PC-9 (cell line): ENCODE results near the gene ALK.

Experiments
- EZH2 ChIP-seq: fragments of 200-600 bp; sonication (generic); IDR thresholded peaks from 2 replicates; pipeline ENCODE4 v1.8.0; 2017; ENCODE audit warnings: antibody characterized with exemption, low read depth
- TF ChIP-seq, protein P1 (sequence below): fragments of 200-600 bp; sonication (generic); conservative IDR thresholded peaks from 2 replicates; pipeline ENCODE4 v1.6.1; 2017; ENCODE audit warnings: mixed run types, antibody characterized with exemption, mild to moderate bottlenecking, moderate library complexity

DNA sequence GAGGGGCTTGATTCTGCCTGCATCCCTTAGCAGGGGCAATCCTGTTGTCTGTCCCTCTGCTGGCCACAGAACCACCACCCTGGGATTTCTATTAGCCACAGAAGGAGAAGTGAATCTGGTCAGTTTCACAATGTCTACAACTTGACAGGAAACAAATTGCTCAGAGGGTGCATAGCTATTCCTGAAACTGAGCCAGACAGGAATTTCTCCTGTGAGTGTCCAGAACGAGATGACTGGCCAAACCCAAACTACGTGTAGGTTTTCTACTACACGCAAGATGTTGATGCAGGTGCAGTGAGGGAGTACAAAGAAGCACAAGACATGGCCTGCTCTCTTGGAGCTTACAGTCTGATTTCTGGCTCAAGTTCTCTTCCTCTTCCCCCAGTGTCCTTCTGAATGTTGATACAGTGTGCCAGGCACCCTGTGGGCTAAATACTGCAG lies 604.3 kb downstream of the ALK start:
- TF ChIP-seq EZH2 = no peak
- TF ChIP-seq, protein P1, sequence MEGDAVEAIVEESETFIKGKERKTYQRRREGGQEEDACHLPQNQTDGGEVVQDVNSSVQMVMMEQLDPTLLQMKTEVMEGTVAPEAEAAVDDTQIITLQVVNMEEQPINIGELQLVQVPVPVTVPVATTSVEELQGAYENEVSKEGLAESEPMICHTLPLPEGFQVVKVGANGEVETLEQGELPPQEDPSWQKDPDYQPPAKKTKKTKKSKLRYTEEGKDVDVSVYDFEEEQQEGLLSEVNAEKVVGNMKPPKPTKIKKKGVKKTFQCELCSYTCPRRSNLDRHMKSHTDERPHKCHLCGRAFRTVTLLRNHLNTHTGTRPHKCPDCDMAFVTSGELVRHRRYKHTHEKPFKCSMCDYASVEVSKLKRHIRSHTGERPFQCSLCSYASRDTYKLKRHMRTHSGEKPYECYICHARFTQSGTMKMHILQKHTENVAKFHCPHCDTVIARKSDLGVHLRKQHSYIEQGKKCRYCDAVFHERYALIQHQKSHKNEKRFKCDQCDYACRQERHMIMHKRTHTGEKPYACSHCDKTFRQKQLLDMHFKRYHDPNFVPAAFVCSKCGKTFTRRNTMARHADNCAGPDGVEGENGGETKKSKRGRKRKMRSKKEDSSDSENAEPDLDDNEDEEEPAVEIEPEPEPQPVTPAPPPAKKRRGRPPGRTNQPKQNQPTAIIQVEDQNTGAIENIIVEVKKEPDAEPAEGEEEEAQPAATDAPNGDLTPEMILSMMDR = no peak
